GM12892 (cell line): ENCODE data around the gene CAMTA1.

Experiments
- DNase-seq: peaks from one replicate; pipeline ENCODE4 v3.0.0; 2011; ENCODE audit not compliant: insufficient read length
- FAIRE-seq: peaks from 2 replicates; lab custom pipeline; 2011; peaks lifted over from hg19 to GRCh38; lab: Jason Lieb, UNC
- POLR2A ChIP-seq: IDR thresholded peaks from 2 replicates; pipeline ENCODE4 v1.6.1; 2011; ENCODE audit warnings: low read depth, low read length, control low read depth
- POLR2AphosphoS5 ChIP-seq: IDR thresholded peaks from 2 replicates; pipeline ENCODE4 v1.6.1; 2011; ENCODE audit warnings: low read depth, low read length, control low read depth
- TAF1 ChIP-seq: IDR thresholded peaks from 2 replicates; pipeline ENCODE4 v1.6.1; 2011; ENCODE audit warnings: low read depth, mild to moderate bottlenecking, control low read depth, low read length, borderline replicate concordance

The CAMTA1 gene

GRCh38 chr1:7174561-7174960 lies 389.3 kb downstream of the CAMTA1 start:
- DNase-seq (no peak), FAIRE-seq (no peak)
- TF ChIP-seq POLR2A (no peak), TAF1 (no peak), POLR2AphosphoS5 (no peak)

- TF ChIP-seq POLR2A = no peak
- no peak for TF ChIP-seq POLR2AphosphoS5
- no peak for TF ChIP-seq TAF1
- DNase-seq (no peak), FAIRE-seq (no peak)
Observed at GRCh38 chr1:7174980-7175906, 390.0 kb downstream of the CAMTA1 start.

GRCh38 chr1:7177021-7177420 lies 391.8 kb downstream of the CAMTA1 start:
- no peak for TF ChIP-seq POLR2A
- no peak for TF ChIP-seq POLR2AphosphoS5
- no peak for TF ChIP-seq TAF1
- no peak for FAIRE-seq
- DNase-seq = no peak

- no peak for FAIRE-seq
- no peak for TF ChIP-seq POLR2AphosphoS5
- no peak for TF ChIP-seq POLR2A
- TF ChIP-seq TAF1 = no peak
Observed at GRCh38 chr1:7177438-7178146, 392.3 kb downstream of the CAMTA1 start.

GRCh38 chr1:7178336-7178735 lies 393.1 kb downstream of the CAMTA1 start:
- no peak for TF ChIP-seq TAF1
- no peak for TF ChIP-seq POLR2AphosphoS5
- no peak for TF ChIP-seq POLR2A
- no peak for DNase-seq
- FAIRE-seq = no peak

More at GRCh38 chr1:7177438-7178146, 392.3 kb downstream of the CAMTA1 start:
- DNase-seq = no peak

GRCh38 chr1:7178741-7179140 lies 393.5 kb downstream of the CAMTA1 start:
- FAIRE-seq (no peak), DNase-seq (no peak)
- no peak for TF ChIP-seq POLR2A
- TF ChIP-seq TAF1 = no peak
- no peak for TF ChIP-seq POLR2AphosphoS5

GRCh38 chr1:7185721-7186120 lies 400.5 kb downstream of the CAMTA1 start:
- DNase-seq (no peak), FAIRE-seq (no peak)
- TF ChIP-seq TAF1 = no peak
- no peak for TF ChIP-seq POLR2A
- no peak for TF ChIP-seq POLR2AphosphoS5

- DNase-seq (no peak), FAIRE-seq (no peak)
- TF ChIP-seq POLR2A = no peak
- no peak for TF ChIP-seq POLR2AphosphoS5
- TF ChIP-seq TAF1 = no peak
Observed at GRCh38 chr1:7186382-7187111, 401.3 kb downstream of the CAMTA1 start.

- TF ChIP-seq POLR2AphosphoS5 (no peak), POLR2A (no peak), TAF1 (no peak)
- FAIRE-seq = no peak
- DNase-seq = no peak
Observed at GRCh38 chr1:7187112-7187493, 401.8 kb downstream of the CAMTA1 start.

GRCh38 chr1:7190261-7190660 lies 405.0 kb downstream of the CAMTA1 start:
- DNase-seq (no peak), FAIRE-seq (no peak)
- TF ChIP-seq POLR2A = no peak
- TF ChIP-seq TAF1 = no peak
- no peak for TF ChIP-seq POLR2AphosphoS5

GRCh38 chr1:7192453-7192852 lies 407.2 kb downstream of the CAMTA1 start:
- FAIRE-seq = no peak
- no peak for TF ChIP-seq POLR2AphosphoS5
- no peak for TF ChIP-seq POLR2A
- TF ChIP-seq TAF1 = no peak
- DNase-seq = no peak
